ENCODE measurements around the gene PVRIG. TPM values are rescaled to one million over a fixed set of nuclear protein-coding genes. Genes with fewer than 3 reads are reported as not detected.

Gene PVRIG
- total RNA-seq, 1 experiment from 2014 or later, result 0.70 TPM

- WGBS (ENCODE audit: extremely low coverage, insufficient read length, low lambda C conversion rate), result no CpG with 5 or more reads among the region's 10 CpGs
- Histone ChIP-seq H2BK12ac (ENCODE audit: insufficient read length, low read depth, low read length) (no peak overlapping the region), H4K8ac (replicated peaks; ENCODE audit: insufficient read length, low read depth, low read length) (no peak overlapping the region), H3K27me3 (ENCODE audit: insufficient read depth, low read length) (no peaks in the 10 kb centered on the region; the same call in none of the 2 replicates), H3K9me3 (ENCODE audit: control insufficient read depth, low read depth, low read length) (no peaks in the 10 kb centered on the region), H3K4ac (ENCODE audit: low read depth, low read length) (no peak overlapping the region), H4K20me1 (ENCODE audit: control insufficient read depth, insufficient read depth, insufficient read length) (no peaks in the 10 kb centered on the region), H3K9ac (ENCODE audit: extremely low read depth, insufficient read length, low read length) (no peak overlapping the region), H3K23ac (ENCODE audit: insufficient read length, low read depth, low read length) (no peak overlapping the region), H4K5ac (ENCODE audit: insufficient read length, low read depth, low read length) (no peak overlapping the region), H3K27ac (ENCODE audit: insufficient read length, low read depth, low read length) (no peak overlapping the region), H2BK20ac (ENCODE audit: low read depth, low read length, poor library complexity, severe bottlenecking) (no peak overlapping the region), H3K14ac (ENCODE audit: insufficient read depth, low read length) (no peak overlapping the region), H2BK120ac (ENCODE audit: low read depth, low read length, poor library complexity, severe bottlenecking) (no peak overlapping the region), H2AK5ac (ENCODE audit: insufficient read length, low read length) (no peak overlapping the region), H3K18ac (ENCODE audit: insufficient read length, low read depth, low read length) (no peak overlapping the region), H3K4me2 (ENCODE audit: insufficient read depth, insufficient read length, low read length) (no peak overlapping the region), H3K79me1 (ENCODE audit: insufficient read depth, low read depth, low read length, poor library complexity, severe bottlenecking) (no peaks in the 10 kb centered on the region), H3K4me1 (ENCODE audit: insufficient read depth, low read length) (no peaks in the 10 kb centered on the region; the same call in 1 of the 2 replicates), H2BK15ac (ENCODE audit: low read depth, low read length) (no peak overlapping the region), H4K91ac (ENCODE audit: insufficient read length, low read depth, low read length) (no peak overlapping the region), H2BK5ac (ENCODE audit: insufficient read length, low read length) (no peak overlapping the region), H3K56ac (ENCODE audit: insufficient read length, low read depth, low read length) (no peak overlapping the region), H2AFZ (ENCODE audit: low read length) (no peak overlapping the region), H3K23me2 (ENCODE audit: insufficient read length, low read depth, low read length, poor library complexity, severe bottlenecking) (no peaks in the 10 kb centered on the region), H3K79me2 (ENCODE audit: insufficient read depth, low read length) (no peaks in the 10 kb centered on the region), H3T11ph (ENCODE audit: low read length) (no peak overlapping the region)
- TF ChIP-seq CTCF (conservative IDR thresholded peaks at IDR 0.05), result no peak
- Mint-ChIP-seq H3K27ac (no peak overlapping the region), H3K27me3 (ENCODE audit: low read depth) (peaks cover 46% of the 10 kb centered on the region), H3K4me1 (peaks cover 23 to 30% of the 10 kb centered on the region in 2 experiments), H3K4me3 (no peak overlapping the region), H3K36me3 (ENCODE audit: insufficient read depth in 1 of 3, low read depth in 3 of 3) (no peaks in the 10 kb centered on the region), H3K9me3 (no peaks in the 10 kb centered on the region)
- no peak for DNase-seq
These were observed 21.5 kb upstream of the PVRIG start for GRCh38 chr7:100198266-100198665.

Data from H9 (cell line).